HepG2 (cell line): ENCODE results near the gene MED15. TPM values are rescaled to one million over a fixed set of nuclear protein-coding genes. Genes with fewer than 3 reads are reported as not detected.

Experiments
- ATAC-seq: fragments of 200-7000 bp; cut with Tn5 transposase; 3 replicates; pipeline ENCODE4 v1.9.1; 2020; ENCODE audit warnings: mild to moderate bottlenecking, moderate library complexity
- BruUV-seq: library from RNA; stranded (reverse); fragments of 400-500 nt; replicated peaks from 2 replicates; lab custom pipeline; 2021; lab: Mats Ljungman, UMichigan
- CTCF ChIA-PET: fragments of 300-600 bp; formaldehyde crosslinking; extraction: SDS; loops from one replicate; lab custom pipeline; 2021; ENCODE audit warnings: low total read pairs, inconsistent platforms, low intra/inter-chr PET ratio; lab: Yijun Ruan, JAX
- POLR2A ChIA-PET: fragments of 350-600 bp; sonication (Branson Sonifier 250); formaldehyde crosslinking; loops from one replicate; lab custom pipeline; 2020; ENCODE audit warnings: antibody characterized with exemption, inconsistent platforms; lab: Yijun Ruan, JAX
- DNase-seq: peaks from one replicate; pipeline ENCODE4 v3.0.0-alpha.2; 2015; ENCODE audit warnings: low spot score
- FAIRE-seq: peaks from 3 replicates; lab custom pipeline; 2011; peaks lifted over from hg19 to GRCh38; lab: Jason Lieb, UNC
- H2AFZ ChIP-seq: one replicate; pipeline ENCODE4 v1.6.1; 2011; ENCODE audit warnings: low read length, inconsistent platforms
- H3K27ac ChIP-seq: fragments of 300-600 bp; 3 replicates; pipeline ENCODE4 v1.8.0; 2011; ENCODE audit warnings: mixed run types, mild to moderate bottlenecking, mixed read lengths, low read length, inconsistent platforms; ENCODE audit not compliant: insufficient read depth; ENCODE audit errors: extremely low read length
- H3K27me3 ChIP-seq, 2 experiments: fragments of 200-600 bp in 1 of 2; 2 replicates in 1 of 2; 3 replicates in 1 of 2; pipeline versions ENCODE4 v1.6.0 to v1.8.0; 2011; ENCODE audit warnings: low read length in 2 of 2, mild to moderate bottlenecking in 2 of 2, moderate library complexity in 2 of 2, inconsistent platforms in 1 of 2; ENCODE audit not compliant: insufficient read depth in 2 of 2, control insufficient read depth in 1 of 2
- H3K36me3 ChIP-seq, 2 experiments: fragments of 200-600 bp in 1 of 2; replicated peaks in 1 of 2; 2 replicates in 1 of 2; 3 replicates in 1 of 2; pipeline versions ENCODE4 v1.5.1 to v1.8.0; 2011; ENCODE audit warnings: low read length in 2 of 2, inconsistent platforms in 1 of 2; ENCODE audit not compliant: insufficient read depth in 2 of 2, control insufficient read depth in 1 of 2
- H3K4me1 ChIP-seq: 2 replicates; pipeline ENCODE4 v1.5.1; 2012; ENCODE audit warnings: low read length, inconsistent platforms; ENCODE audit not compliant: insufficient read depth
- H3K4me2 ChIP-seq: 2 replicates; pipeline ENCODE4 v1.6.0; 2011; ENCODE audit warnings: low read depth, low read length, inconsistent platforms
- H3K4me3 ChIP-seq, 3 experiments: fragments of 200-600 bp in 1 of 3; sonication (generic), shearing (Covaris generic) in 1 of 3; replicated peaks in 1 of 3; 2 replicates each; pipeline ENCODE4 v1.5.1; 2011 to 2016; ENCODE audit warnings: low read length in 3 of 3, inconsistent platforms in 2 of 3, low read depth in 2 of 3, mild to moderate bottlenecking in 2 of 3, control low read depth in 1 of 3, mixed read lengths in 1 of 3; ENCODE audit not compliant: insufficient read depth in 1 of 3
- H3K79me2 ChIP-seq: one replicate; pipeline ENCODE4 v1.6.1; 2011; ENCODE audit warnings: low read length, inconsistent platforms; ENCODE audit not compliant: insufficient read depth
- H3K9ac ChIP-seq: 2 replicates; pipeline ENCODE4 v1.6.0; 2011; ENCODE audit warnings: mild to moderate bottlenecking, low read depth, low read length, inconsistent platforms; ENCODE audit not compliant: insufficient read depth
- H3K9me3 ChIP-seq: 2 replicates; pipeline ENCODE4 v1.5.1; 2012; ENCODE audit warnings: mild to moderate bottlenecking, low read length
- H4K20me1 ChIP-seq: 2 replicates; pipeline ENCODE4 v1.6.0; 2011; ENCODE audit warnings: inconsistent platforms, mild to moderate bottlenecking, low read length, moderate library complexity; ENCODE audit not compliant: insufficient read depth
- ATF7-NPFF ChIP-seq: sonication (generic); formaldehyde crosslinking; IDR thresholded peaks from 2 replicates; pipeline ENCODE4 v1.8.1; 2023; ENCODE audit warnings: mild to moderate bottlenecking, low read depth, missing genetic modification reagents, moderate library complexity
- JDP2 ChIP-seq: sonication (generic); formaldehyde crosslinking; IDR thresholded peaks from 2 replicates; pipeline ENCODE4 v1.8.1; 2022; ENCODE audit warnings: missing genetic modification reagents, borderline replicate concordance
- MIXL1 ChIP-seq: IDR thresholded peaks from 2 replicates; pipeline ENCODE4 v1.6.1; 2016
- PLRG1 ChIP-seq: fragments of 450-650 bp; conservative IDR thresholded peaks from 2 replicates; pipeline ENCODE4 v1.6.1; 2016
- REPIN1 ChIP-seq: sonication (generic); formaldehyde crosslinking; IDR thresholded peaks from 2 replicates; pipeline ENCODE4 v1.8.0; 2022; ENCODE audit warnings: missing genetic modification reagents, low read depth, mild to moderate bottlenecking, borderline replicate concordance
- REXO4 ChIP-seq: sonication (generic); formaldehyde crosslinking; IDR thresholded peaks from 2 replicates; pipeline ENCODE4 v1.8.0; 2022; ENCODE audit warnings: missing genetic modification reagents, mild to moderate bottlenecking, borderline replicate concordance
- SRSF4 ChIP-seq: fragments of 200-400 bp; formaldehyde crosslinking; IDR thresholded peaks from one replicate; pipeline ENCODE4 v1.6.1; 2018; ENCODE audit warnings: mild to moderate bottlenecking, low read depth, low read length, moderate library complexity; ENCODE audit not compliant: poor library complexity, severe bottlenecking
- THRA ChIP-seq: sonication (generic); formaldehyde crosslinking; IDR thresholded peaks from 2 replicates; pipeline ENCODE4 v1.4.0; 2020; ENCODE audit warnings: missing genetic modification reagents, borderline replicate concordance
- TOE1 ChIP-seq: sonication (generic); formaldehyde crosslinking; IDR thresholded peaks from 2 replicates; pipeline ENCODE4 v1.4.0; 2020; ENCODE audit warnings: mild to moderate bottlenecking, missing genetic modification reagents
- ZBTB26 ChIP-seq: IDR thresholded peaks from 2 replicates; pipeline ENCODE4 v1.6.1; 2016; ENCODE audit warnings: missing compliant biosample characterization, missing genetic modification reagents, borderline replicate concordance
- ZNF264 ChIP-seq: sonication (generic); formaldehyde crosslinking; IDR thresholded peaks from 2 replicates; pipeline ENCODE4 v1.4.0; 2020; ENCODE audit warnings: missing genetic modification reagents
- ZNF33B ChIP-seq: sonication (generic); formaldehyde crosslinking; IDR thresholded peaks from 2 replicates; pipeline ENCODE4 v1.5.1; 2020; ENCODE audit warnings: mild to moderate bottlenecking, missing genetic modification reagents
- ZNF382 ChIP-seq: sonication (generic); formaldehyde crosslinking; IDR thresholded peaks from 2 replicates; pipeline ENCODE4 v1.5.0; 2020; ENCODE audit warnings: missing genetic modification reagents, mild to moderate bottlenecking, borderline replicate concordance
- ZSCAN20 ChIP-seq: sonication (generic); formaldehyde crosslinking; IDR thresholded peaks from 2 replicates; pipeline ENCODE4 v1.4.0; 2020; ENCODE audit warnings: missing genetic modification reagents, mild to moderate bottlenecking, borderline replicate concordance
- ZSCAN21 ChIP-seq: sonication (generic); formaldehyde crosslinking; IDR thresholded peaks from 2 replicates; pipeline ENCODE4 v1.8.0; 2022; ENCODE audit warnings: mild to moderate bottlenecking, missing genetic modification reagents, moderate library complexity, borderline replicate concordance
- WGBS: methylation state at CpG from one replicate; pipeline ENCODE4 v1.1.6; 2017; ENCODE audit warnings: low lambda C conversion rate; 5-methylcytosine and 5-hydroxymethylcytosine counted together
- in situ Hi-C: cut with HindIII; loops from 2 replicates; pipeline ENCODE4 v1.10.0; 2017; ENCODE audit warnings: low pct_unique_long_range_greater_than_20kb; ENCODE audit not compliant: extremely low pct_ligation_motif_present
- intact Hi-C: fragments of 100-400 bp; cut with micrococcal nuclease; formaldehyde crosslinking; loops from one replicate; pipeline ENCODE4 v1.10.0; 2022; ENCODE audit not compliant: unreplicated experiment
- polyA plus RNA-seq, 8 experiments: library from polyadenylated mRNA; depleted of rRNA in 3 of 8; stranded (reverse) in 7 of 8; unstranded in 1 of 8; fragments of >200 nt; fragmentation: Illumina TruSeq in 4 of 8; extraction: Trizol in 4 of 8; gene quantifications; 2 replicates each; pipeline versions ENCODE4 v1.2.1 to v1.2.3, GENCODE V29; 2011 to 2016; ENCODE audit warnings: low read depth in 4 of 8, missing spikeins in 1 of 8, mixed read lengths in 1 of 8; ENCODE audit not compliant: insufficient read depth in 1 of 8
- total RNA-seq, 5 experiments: library from RNA; depleted of rRNA; stranded (reverse); fragments of >200 nt; fragmentation: Illumina TruSeq; extraction: Trizol; gene quantifications; 2 replicates each; pipeline ENCODE4 v1.2.3, GENCODE V29; 2016; ENCODE audit warnings: low read depth in 1 of 5
- TF ChIP-seq, protein P1 (sequence below): sonication (generic); formaldehyde crosslinking; IDR thresholded peaks from 2 replicates; pipeline ENCODE4 v1.5.1; 2020; ENCODE audit warnings: mild to moderate bottlenecking, missing genetic modification reagents, moderate library complexity
- TF ChIP-seq, protein P2 (sequence below): sonication (generic); formaldehyde crosslinking; IDR thresholded peaks from 2 replicates; pipeline ENCODE4 v1.5.0; 2020; ENCODE audit warnings: mild to moderate bottlenecking, missing genetic modification reagents

MED15 gene
- total and polyA plus RNA-seq, 2 of the 13 experiments (the other 11 are each of a cell fraction or from before 2014, with no cell fraction given): 14.3 to 27.0 TPM

DNA sequence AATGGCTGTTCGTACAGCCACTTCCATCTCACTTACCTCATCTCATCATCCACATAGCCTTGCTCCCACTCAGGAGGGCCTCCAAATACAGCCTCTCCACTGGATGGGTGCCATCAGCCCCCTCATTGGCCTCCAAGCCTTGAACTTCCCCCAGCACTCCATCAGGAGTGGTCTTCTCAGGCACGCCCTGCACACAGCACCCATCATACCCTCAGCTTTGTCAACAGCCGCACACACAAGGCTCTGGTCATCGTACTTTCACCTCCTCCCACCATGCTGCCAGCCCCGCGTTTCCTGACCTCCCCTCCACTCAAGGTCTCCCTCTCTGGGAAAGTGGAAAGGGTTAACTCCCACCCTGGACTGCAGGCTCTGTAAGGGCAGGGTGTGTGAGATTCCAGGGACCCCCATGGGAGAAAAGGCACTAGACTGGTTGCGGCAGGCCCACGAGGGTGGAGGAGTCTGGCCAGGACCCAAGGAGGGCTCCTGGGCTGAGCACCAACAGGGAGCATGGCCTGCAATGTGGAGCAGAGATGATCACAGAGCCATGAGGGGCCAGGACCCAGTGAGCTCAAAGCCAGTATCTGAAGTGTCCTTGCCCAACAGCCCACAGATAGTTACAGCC is 48.8 kb upstream of the MED15 start:
- ATAC-seq: no peak
- Histone ChIP-seq H4K20me1 (no peaks in the 10 kb centered on the region), H3K27ac (no peak overlapping the region), H3K27me3 (no peaks in the 10 kb centered on the region), H3K9ac (no peak overlapping the region), H3K4me3 (no peak overlapping the region), H3K4me2 (no peak overlapping the region), H2AFZ (no peak overlapping the region), H3K4me1 (no peaks in the 10 kb centered on the region), H3K79me2 (no peaks in the 10 kb centered on the region), H3K9me3 (no peaks in the 10 kb centered on the region), H3K36me3 (peaks cover 0 to 7% of the 10 kb centered on the region in 2 experiments; a peak in 1 of 5 replicates)
- 94% methylated on average over 8 of the region's 8 CpGs for WGBS
- FAIRE-seq: no peak
- no peak for DNase-seq
- ChIA-PET CTCF (no interaction called here), POLR2A (no interaction called here)
- intact Hi-C loops (no loop called here), in situ Hi-C loops (loop anchor here (5.0 kb wide), 1 partner anchor 36 kb away; no protein-coding TSS in a partner anchor)
- BruUV-seq: no TSS peak
- no peak for TF ChIP-seq ZNF33B
- TF ChIP-seq MIXL1 (CRISPR knock-in tag): no peak
- no peak for TF ChIP-seq ZSCAN20 (CRISPR knock-in tag)
- TF ChIP-seq ZBTB26: no peak
- no peak for TF ChIP-seq SRSF4
- no peak for TF ChIP-seq ATF7-NPFF (CRISPR knock-in tag)
- no peak for TF ChIP-seq REPIN1 (CRISPR knock-in tag)
- TF ChIP-seq ZSCAN21 (CRISPR knock-in tag): no peak
- TF ChIP-seq, protein P1, sequence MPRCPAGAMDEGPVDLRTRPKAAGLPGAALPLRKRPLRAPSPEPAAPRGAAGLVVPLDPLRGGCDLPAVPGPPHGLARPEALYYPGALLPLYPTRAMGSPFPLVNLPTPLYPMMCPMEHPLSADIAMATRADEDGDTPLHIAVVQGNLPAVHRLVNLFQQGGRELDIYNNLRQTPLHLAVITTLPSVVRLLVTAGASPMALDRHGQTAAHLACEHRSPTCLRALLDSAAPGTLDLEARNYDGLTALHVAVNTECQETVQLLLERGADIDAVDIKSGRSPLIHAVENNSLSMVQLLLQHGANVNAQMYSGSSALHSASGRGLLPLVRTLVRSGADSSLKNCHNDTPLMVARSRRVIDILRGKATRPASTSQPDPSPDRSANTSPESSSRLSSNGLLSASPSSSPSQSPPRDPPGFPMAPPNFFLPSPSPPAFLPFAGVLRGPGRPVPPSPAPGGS (CRISPR knock-in tag): no peak
- TF ChIP-seq, protein P2, sequence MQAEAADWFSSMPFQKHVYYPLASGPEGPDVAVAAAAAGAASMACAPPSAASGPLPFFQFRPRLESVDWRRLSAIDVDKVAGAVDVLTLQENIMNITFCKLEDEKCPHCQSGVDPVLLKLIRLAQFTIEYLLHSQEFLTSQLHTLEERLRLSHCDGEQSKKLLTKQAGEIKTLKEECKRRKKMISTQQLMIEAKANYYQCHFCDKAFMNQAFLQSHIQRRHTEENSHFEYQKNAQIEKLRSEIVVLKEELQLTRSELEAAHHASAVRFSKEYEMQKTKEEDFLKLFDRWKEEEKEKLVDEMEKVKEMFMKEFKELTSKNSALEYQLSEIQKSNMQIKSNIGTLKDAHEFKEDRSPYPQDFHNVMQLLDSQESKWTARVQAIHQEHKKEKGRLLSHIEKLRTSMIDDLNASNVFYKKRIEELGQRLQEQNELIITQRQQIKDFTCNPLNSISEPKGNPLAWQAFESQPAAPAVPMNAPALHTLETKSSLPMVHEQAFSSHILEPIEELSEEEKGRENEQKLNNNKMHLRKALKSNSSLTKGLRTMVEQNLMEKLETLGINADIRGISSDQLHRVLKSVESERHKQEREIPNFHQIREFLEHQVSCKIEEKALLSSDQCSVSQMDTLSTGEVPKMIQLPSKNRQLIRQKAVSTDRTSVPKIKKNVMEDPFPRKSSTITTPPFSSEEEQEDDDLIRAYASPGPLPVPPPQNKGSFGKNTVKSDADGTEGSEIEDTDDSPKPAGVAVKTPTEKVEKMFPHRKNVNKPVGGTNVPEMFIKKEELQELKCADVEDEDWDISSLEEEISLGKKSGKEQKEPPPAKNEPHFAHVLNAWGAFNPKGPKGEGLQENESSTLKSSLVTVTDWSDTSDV (CRISPR knock-in tag): no peak
- TF ChIP-seq TOE1 (CRISPR knock-in tag): no peak
- no peak for TF ChIP-seq REXO4 (CRISPR knock-in tag)
- no peak for TF ChIP-seq THRA (CRISPR knock-in tag)
- no peak for TF ChIP-seq ZNF382 (CRISPR knock-in tag)
- no peak for TF ChIP-seq PLRG1
- no peak for TF ChIP-seq ZNF264
- no peak for TF ChIP-seq JDP2 (CRISPR knock-in tag)
